PC-3 (cell line): Measurements from ENCODE around the gene PPM1F.

Experiments
- EZH2 ChIP-seq: fragments of 300-600 bp; sonication (generic); IDR thresholded peaks from one replicate; pipeline ENCODE4 v1.6.1; 2017; ENCODE audit warnings: antibody characterized with exemption, mild to moderate bottlenecking, low read length; ENCODE audit not compliant: unreplicated experiment
- TF ChIP-seq, protein P1 (sequence below): fragments of 300-600 bp; sonication (generic); conservative IDR thresholded peaks from 2 replicates; pipeline ENCODE4 v1.5.1; 2017; ENCODE audit warnings: antibody characterized with exemption, low read depth, mild to moderate bottlenecking, low read length

DNA sequence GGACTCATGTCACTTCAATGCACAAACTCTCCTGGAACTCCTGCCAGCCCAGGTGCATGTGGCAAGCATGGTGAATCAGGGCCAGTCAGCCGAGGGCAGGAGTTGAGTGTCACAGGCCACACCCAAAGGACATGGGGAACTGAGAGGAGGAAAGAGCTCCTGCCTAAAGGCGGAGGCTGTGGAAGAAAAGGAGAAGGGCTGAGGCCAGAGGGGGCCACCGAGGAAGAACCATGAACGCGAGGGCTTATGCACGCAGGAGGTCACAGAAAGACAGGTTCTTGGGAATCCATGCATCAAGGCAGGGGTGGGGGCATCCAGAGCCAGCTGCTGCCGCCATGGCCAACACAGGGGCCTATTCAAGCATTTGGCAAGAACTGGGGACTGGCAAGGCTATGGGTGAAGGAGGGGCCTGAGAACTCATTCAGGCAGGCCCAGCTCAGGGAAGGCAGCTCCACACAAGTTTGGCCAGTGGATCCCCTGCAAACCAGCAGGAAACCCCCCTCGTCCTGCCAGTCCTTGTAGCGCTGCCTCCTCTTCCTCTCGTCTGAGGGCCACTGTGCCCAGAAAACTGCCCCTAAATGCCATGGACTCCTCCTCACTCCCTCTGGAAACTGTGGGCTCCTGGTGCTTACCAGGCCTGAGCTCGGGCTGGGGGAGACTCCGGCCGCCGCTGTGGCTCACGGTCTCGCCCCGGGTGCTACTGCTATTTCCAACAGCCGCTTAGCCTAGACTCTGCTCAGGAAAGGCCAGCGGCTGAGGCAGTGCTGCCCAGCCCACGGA lies 15.4 kb downstream of the PPM1F start:
- TF ChIP-seq, protein P1, sequence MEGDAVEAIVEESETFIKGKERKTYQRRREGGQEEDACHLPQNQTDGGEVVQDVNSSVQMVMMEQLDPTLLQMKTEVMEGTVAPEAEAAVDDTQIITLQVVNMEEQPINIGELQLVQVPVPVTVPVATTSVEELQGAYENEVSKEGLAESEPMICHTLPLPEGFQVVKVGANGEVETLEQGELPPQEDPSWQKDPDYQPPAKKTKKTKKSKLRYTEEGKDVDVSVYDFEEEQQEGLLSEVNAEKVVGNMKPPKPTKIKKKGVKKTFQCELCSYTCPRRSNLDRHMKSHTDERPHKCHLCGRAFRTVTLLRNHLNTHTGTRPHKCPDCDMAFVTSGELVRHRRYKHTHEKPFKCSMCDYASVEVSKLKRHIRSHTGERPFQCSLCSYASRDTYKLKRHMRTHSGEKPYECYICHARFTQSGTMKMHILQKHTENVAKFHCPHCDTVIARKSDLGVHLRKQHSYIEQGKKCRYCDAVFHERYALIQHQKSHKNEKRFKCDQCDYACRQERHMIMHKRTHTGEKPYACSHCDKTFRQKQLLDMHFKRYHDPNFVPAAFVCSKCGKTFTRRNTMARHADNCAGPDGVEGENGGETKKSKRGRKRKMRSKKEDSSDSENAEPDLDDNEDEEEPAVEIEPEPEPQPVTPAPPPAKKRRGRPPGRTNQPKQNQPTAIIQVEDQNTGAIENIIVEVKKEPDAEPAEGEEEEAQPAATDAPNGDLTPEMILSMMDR: no peak
- TF ChIP-seq EZH2: no peak
